ENCODE results near the gene PARP14. TPM values are rescaled to one million over a fixed set of nuclear protein-coding genes. Genes with fewer than 3 reads are reported as not detected.
"Not testable (repeated sequence)": the region's sequence is repeated elsewhere in the genome, so short reads cannot be mapped to it uniquely, and the experiment has no call there.

Gene PARP14
- total RNA-seq, 2 experiments from 2014 or later: 133 to 194 TPM

GRCh38 chr3:122681284-122681973 is 790 bp downstream of the PARP14 start:
- Mint-ChIP-seq H3K27me3 (no peaks in the 10 kb centered on the region), H3K9me3 (ENCODE audit: low read depth) (no peaks in the 10 kb centered on the region), H3K27ac (peak overlapping the region; percentile 90), H3K36me3 (peaks cover 38% of the 10 kb centered on the region), H3K4me1 (peaks cover 55% of the 10 kb centered on the region), H3K4me3 (peak overlapping the region; percentile 96)
- CTCF ChIA-PET: interaction anchor here (0.6 to 4.1 kb wide), 8 partner anchors 103 to 580 kb away, joined by 3 to 145 read pairs (median 4); partner anchors contain the start of genes DTX3L, FAM162A, KPNA1 and PARP15
- DNase-seq: no peak
- no peak for ATAC-seq

GRCh38 chr3:122681974-122682409 is 1.4 kb downstream of the PARP14 start:
- ATAC-seq (no peak), DNase-seq (no peak)
- Mint-ChIP-seq H3K36me3 (peaks cover 43% of the 10 kb centered on the region), H3K4me1 (peaks cover 58% of the 10 kb centered on the region), H3K9me3 (ENCODE audit: low read depth) (no peaks in the 10 kb centered on the region), H3K27ac (peak overlapping the region; percentile 90), H3K4me3 (peak overlapping the region; percentile 96), H3K27me3 (no peaks in the 10 kb centered on the region)
- CTCF ChIA-PET: interaction anchor here (0.6 to 1.3 kb wide), 3 partner anchors 118 to 292 kb away, joined by 3 to 4 read pairs (median 3); partner anchors contain the start of genes DTX3L and PARP9

- Mint-ChIP-seq H3K4me1 (peaks cover 64% of the 10 kb centered on the region), H3K36me3 (peaks cover 50% of the 10 kb centered on the region), H3K4me3 (peak overlapping the region; percentile 96), H3K27ac (peak overlapping the region; percentile 72)
- not testable (repeated sequence) for H3K27me3 Mint-ChIP-seq; H3K9me3 Mint-ChIP-seq (ENCODE audit: low read depth); DNase-seq; ATAC-seq
- CTCF ChIA-PET: interaction anchor here (1.0 to 1.5 kb wide), 4 partner anchors 11 to 290 kb away, joined by 3 to 4 read pairs (median 3); partner anchors contain the start of genes DTX3L and PARP9
These were observed 2.3 kb downstream of the PARP14 start for GRCh38 chr3:122682778-122683411.

GRCh38 chr3:122687298-122687697 is 6.7 kb downstream of the PARP14 start:
- H3K4me1 Mint-ChIP-seq: peaks cover 43% of the 10 kb centered on the region
- H3K27ac Mint-ChIP-seq: peak overlapping the region; percentile 25

DNA sequence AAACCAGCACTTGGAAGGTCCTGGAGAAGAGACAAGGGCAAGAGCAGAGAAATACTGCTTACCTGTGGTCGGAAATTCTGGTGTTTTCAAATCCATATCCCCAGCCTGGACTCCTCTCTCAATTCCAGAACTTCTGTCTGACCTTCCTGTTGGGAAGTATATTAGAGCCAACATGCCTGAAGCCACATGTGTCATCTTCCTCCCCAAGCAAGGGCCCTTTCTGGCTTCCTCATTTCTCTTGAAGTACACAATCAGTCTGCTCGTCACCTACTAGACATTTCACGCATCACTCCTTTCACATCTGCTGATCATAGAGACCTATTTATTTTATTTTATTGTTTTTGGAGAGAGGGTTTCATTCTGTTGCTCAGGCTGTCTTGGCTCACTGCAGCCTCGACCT is 8.4 kb downstream of the PARP14 start:
- CTCF ChIA-PET: no interaction called here
- no peak overlapping the region for H3K27ac Mint-ChIP-seq
- no peak overlapping the region for H3K4me3 Mint-ChIP-seq
- ATAC-seq: no peak
- no peak for DNase-seq
- H3K27me3 Mint-ChIP-seq: no peaks in the 10 kb centered on the region
- no peaks in the 10 kb centered on the region for H3K9me3 Mint-ChIP-seq (ENCODE audit: low read depth)
- H3K36me3 Mint-ChIP-seq: peaks cover 63% of the 10 kb centered on the region
- H3K4me1 Mint-ChIP-seq: peaks cover 28% of the 10 kb centered on the region

More at GRCh38 chr3:122687298-122687697, 6.7 kb downstream of the PARP14 start:
- CTCF ChIA-PET: interaction anchor here (1.1 to 1.4 kb wide), 2 partner anchors 8 to 294 kb away, joined by 3 to 8 read pairs; no protein-coding TSS in a partner anchor
- Mint-ChIP-seq H3K9me3 (ENCODE audit: low read depth) (no peaks in the 10 kb centered on the region), H3K27me3 (no peaks in the 10 kb centered on the region), H3K36me3 (peaks cover 59% of the 10 kb centered on the region), H3K4me3 (no peak overlapping the region)
- DNase-seq: no peak
- ATAC-seq: no peak

DNA sequence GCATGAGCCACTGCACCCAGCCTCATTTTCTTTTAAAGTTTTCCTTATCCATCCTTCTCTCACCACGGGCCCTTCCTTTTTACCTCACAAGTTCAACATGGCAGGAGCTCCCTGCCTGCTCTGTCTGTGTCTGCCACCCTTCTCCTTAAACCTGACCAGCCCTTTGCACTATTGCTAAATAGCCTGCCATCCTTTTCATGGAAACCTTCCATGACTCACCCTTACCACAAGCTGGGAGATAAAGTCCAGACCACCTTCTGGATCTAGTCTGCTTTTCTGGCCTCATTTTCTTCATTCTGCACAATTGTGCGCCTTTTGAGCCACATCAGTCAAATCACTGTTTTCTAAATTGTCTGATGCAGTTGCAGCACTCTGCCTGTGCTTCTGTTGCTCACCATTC is 8.9 kb downstream of the PARP14 start:
- CTCF ChIA-PET: no interaction called here
- peaks cover 63% of the 10 kb centered on the region for H3K36me3 Mint-ChIP-seq
- H3K27ac Mint-ChIP-seq: no peak overlapping the region
- peaks cover 25% of the 10 kb centered on the region for H3K4me1 Mint-ChIP-seq
- DNase-seq: no peak
- H3K9me3 Mint-ChIP-seq (ENCODE audit: low read depth): no peaks in the 10 kb centered on the region
- no peak for ATAC-seq
- no peaks in the 10 kb centered on the region for H3K27me3 Mint-ChIP-seq
- no peak overlapping the region for H3K4me3 Mint-ChIP-seq

DNA sequence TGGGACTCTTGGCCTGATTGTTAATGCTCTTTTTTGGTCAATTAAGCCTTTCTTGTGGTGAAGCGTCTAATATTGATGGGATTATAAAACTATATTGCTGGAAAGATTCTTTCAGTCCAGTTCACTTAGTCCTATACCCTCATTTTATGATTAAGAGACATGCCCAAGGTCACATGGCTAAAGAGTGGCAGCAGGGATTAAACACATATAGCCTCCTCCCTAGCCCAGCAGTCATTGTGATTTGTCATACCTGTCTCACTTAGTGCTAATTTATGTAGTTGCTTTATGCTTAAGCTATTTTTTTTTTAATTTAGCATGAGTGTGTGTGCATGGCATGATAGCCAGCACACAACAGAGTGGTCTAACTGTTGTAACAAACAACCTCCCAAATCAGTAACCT is 9.5 kb downstream of the PARP14 start:
- peaks cover 26% of the 10 kb centered on the region for H3K4me1 Mint-ChIP-seq
- H3K4me3 Mint-ChIP-seq: no peak overlapping the region
- ATAC-seq: no peak
- CTCF ChIA-PET: no interaction called here
- H3K9me3 Mint-ChIP-seq (ENCODE audit: low read depth): no peaks in the 10 kb centered on the region
- peaks cover 64% of the 10 kb centered on the region for H3K36me3 Mint-ChIP-seq
- DNase-seq: no peak
- no peaks in the 10 kb centered on the region for H3K27me3 Mint-ChIP-seq
- H3K27ac Mint-ChIP-seq: no peak overlapping the region

GRCh38 chr3:122691195-122691594 is 10.6 kb downstream of the PARP14 start:
- Mint-ChIP-seq H3K4me1 (peaks cover 25% of the 10 kb centered on the region), H3K27me3 (no peaks in the 10 kb centered on the region), H3K9me3 (ENCODE audit: low read depth) (no peaks in the 10 kb centered on the region), H3K4me3 (no peak overlapping the region), H3K27ac (no peak overlapping the region), H3K36me3 (peaks cover 69% of the 10 kb centered on the region)
- CTCF ChIA-PET: interaction anchor here (1.0 kb wide), 1 partner anchor 12 kb away, joined by 3 read pairs; no protein-coding TSS in a partner anchor
- ATAC-seq: no peak
- DNase-seq: no peak

DNA sequence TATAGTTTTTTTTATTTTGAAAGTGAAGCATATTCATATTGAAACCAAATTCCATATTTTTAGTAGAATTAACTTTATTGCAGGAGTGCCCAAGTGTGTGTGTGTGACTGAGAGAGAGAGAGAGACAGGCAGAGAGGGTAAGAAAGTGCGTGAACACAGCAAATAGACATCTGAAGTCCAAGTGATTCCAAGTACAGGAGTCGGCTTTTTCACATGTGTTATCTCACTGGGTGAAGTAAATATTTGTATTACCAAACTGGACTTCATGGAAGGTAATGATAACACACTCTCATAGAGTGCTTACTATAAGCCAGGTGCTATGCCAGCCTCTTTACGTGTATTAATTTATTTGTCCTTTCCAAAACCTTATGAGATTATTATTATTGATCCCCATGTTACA is 12.0 kb downstream of the PARP14 start:
- H3K9me3 Mint-ChIP-seq (ENCODE audit: low read depth): no peaks in the 10 kb centered on the region
- CTCF ChIA-PET: no interaction called here
- peaks cover 69% of the 10 kb centered on the region for H3K36me3 Mint-ChIP-seq
- ATAC-seq (no peak), DNase-seq (no peak)
- H3K27ac Mint-ChIP-seq: no peak overlapping the region
- peaks cover 19% of the 10 kb centered on the region for H3K4me1 Mint-ChIP-seq
- no peaks in the 10 kb centered on the region for H3K27me3 Mint-ChIP-seq
- H3K4me3 Mint-ChIP-seq: no peak overlapping the region

DNA sequence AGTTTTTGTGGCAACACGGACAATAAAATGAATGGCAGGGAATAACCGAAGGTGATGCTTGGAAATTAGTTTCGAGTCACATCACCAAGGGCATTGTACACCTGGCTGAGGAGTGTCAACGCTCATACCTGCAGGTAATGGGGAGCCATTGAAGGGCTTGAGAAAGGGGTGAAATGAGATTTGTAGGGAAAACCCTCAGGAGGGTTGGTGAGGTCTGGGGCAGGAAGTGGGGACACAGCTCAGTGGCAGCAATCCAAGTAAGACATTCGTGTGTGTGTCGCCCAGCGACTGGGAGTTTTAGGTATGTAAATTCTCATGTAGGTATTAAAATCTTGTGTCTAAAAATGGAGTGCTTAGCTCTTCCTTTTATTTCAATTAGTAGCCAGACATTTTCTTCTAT is 14.3 kb downstream of the PARP14 start:
- Mint-ChIP-seq H3K9me3 (ENCODE audit: low read depth) (no peaks in the 10 kb centered on the region), H3K4me3 (no peak overlapping the region), H3K4me1 (peaks cover 20% of the 10 kb centered on the region), H3K36me3 (peaks cover 78% of the 10 kb centered on the region), H3K27ac (no peak overlapping the region), H3K27me3 (no peaks in the 10 kb centered on the region)
- CTCF ChIA-PET: interaction anchor here (1.0 to 3.3 kb wide), 3 partner anchors 16 to 136 kb away, joined by 3 to 13 read pairs (median 3); no protein-coding TSS in a partner anchor
- ATAC-seq (no peak), DNase-seq (no peak)

DNA sequence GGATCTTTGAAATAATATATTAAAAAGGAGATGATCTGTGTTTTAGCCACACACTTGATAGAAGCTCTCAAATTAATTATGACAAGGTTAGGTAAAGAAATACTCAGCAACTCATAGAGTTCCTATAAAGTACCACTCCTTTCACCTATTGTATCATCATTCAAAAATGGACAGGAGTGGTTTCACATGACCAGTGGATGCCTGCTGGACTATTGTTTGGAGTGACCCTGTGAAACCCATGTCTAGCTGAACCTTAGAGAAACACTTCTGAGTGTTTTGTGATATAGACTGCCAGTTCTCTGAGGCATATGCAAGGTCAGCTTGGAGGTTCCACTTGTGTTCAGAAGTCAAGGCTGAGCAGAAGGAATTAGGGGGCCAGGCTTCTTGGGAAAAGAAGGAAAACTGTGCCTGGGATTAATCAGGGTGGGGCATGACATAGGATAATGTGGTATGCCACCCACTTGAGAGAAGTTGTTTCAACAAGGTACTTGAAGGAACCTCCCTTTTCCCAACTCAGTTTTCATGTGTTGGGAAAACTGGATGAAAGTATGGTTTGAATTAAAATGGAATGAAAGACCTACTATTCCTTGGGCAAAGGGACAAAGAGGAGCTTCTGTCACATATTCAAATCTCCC is 15.4 kb downstream of the PARP14 start:
- Mint-ChIP-seq H3K9me3 (ENCODE audit: low read depth) (no peaks in the 10 kb centered on the region), H3K4me1 (peaks cover 23% of the 10 kb centered on the region), H3K36me3 (peaks cover 80% of the 10 kb centered on the region), H3K27ac (no peak overlapping the region), H3K4me3 (no peak overlapping the region), H3K27me3 (no peaks in the 10 kb centered on the region)
- CTCF ChIA-PET: interaction anchor here (1.2 to 3.3 kb wide), 2 partner anchors 16 to 17 kb away, joined by 3 to 13 read pairs; no protein-coding TSS in a partner anchor
- DNase-seq (no peak), ATAC-seq (no peak)

GRCh38 chr3:122697952-122698620 is 17.4 kb downstream of the PARP14 start:
- DNase-seq: no peak
- Mint-ChIP-seq H3K4me1 (peaks cover 25% of the 10 kb centered on the region), H3K27ac (peak overlapping the region; percentile 33), H3K36me3 (peaks cover 79% of the 10 kb centered on the region), H3K27me3 (no peaks in the 10 kb centered on the region), H3K4me3 (no peak overlapping the region), H3K9me3 (ENCODE audit: low read depth) (no peaks in the 10 kb centered on the region)
- CTCF ChIA-PET: interaction anchor here (3.3 kb wide), 1 partner anchor 19 kb away, joined by 13 read pairs; no protein-coding TSS in a partner anchor
- ATAC-seq: no peak

DNA sequence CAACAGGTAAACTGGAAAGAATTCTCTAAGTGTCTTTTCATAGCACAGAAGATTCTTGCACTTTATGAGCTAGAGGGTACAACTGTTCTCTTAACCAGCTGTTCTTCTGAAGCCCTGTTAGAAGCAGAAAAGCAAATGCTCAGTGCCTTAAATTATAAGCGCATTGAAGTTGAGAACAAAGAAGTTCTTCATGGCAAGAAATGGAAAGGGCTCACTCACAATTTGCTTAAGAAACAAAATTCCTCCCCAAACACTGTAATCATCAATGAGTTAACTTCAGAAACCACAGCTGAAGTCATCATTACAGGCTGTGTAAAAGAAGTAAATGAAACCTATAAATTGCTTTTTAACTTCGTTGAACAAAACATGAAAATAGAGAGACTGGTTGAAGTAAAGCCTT is 19.6 kb downstream of the PARP14 start:
- H3K27me3 Mint-ChIP-seq: no peaks in the 10 kb centered on the region
- H3K4me1 Mint-ChIP-seq: peaks cover 15% of the 10 kb centered on the region
- H3K27ac Mint-ChIP-seq: no peak overlapping the region
- no peak overlapping the region for H3K4me3 Mint-ChIP-seq
- no peak for ATAC-seq
- peaks cover 79% of the 10 kb centered on the region for H3K36me3 Mint-ChIP-seq
- H3K9me3 Mint-ChIP-seq (ENCODE audit: low read depth): no peaks in the 10 kb centered on the region
- no peak for DNase-seq
- CTCF ChIA-PET: no interaction called here
